Activated naive CD8-positive, alpha-beta T cell treated with anti-CD3 and anti-CD28 coated beads, Interleukin-2, amount 50 U/mL, for 24 hours (primary cell): Measurements from ENCODE around the gene IL20RA.

Source experiments
- ATAC-seq: fragments of 150-1000 bp; cut with Tn5 transposase; one replicate; pipeline ENCODE4 v1.10.0; 2021
- DNase-seq: peaks from one replicate; pipeline ENCODE4 v3.0.0; 2021
- H3K27ac Mint-ChIP-seq: one replicate; pipeline ENCODE4 v1.8.0; 2021; ENCODE audit warnings: mild to moderate bottlenecking, mixed read lengths
- H3K27me3 Mint-ChIP-seq: one replicate; pipeline ENCODE4 v1.8.0; 2021; ENCODE audit warnings: mixed read lengths
- H3K36me3 Mint-ChIP-seq: one replicate; pipeline ENCODE4 v1.8.0; 2021; ENCODE audit warnings: low read depth, mixed read lengths
- H3K4me1 Mint-ChIP-seq: one replicate; pipeline ENCODE4 v1.8.0; 2021; ENCODE audit warnings: mixed read lengths
- H3K4me3 Mint-ChIP-seq: one replicate; pipeline ENCODE4 v1.8.0; 2021; ENCODE audit warnings: mild to moderate bottlenecking, moderate library complexity, mixed read lengths
- H3K9me3 Mint-ChIP-seq: one replicate; pipeline ENCODE4 v1.8.0; 2021; ENCODE audit warnings: mixed read lengths

The IL20RA gene

GRCh38 chr6:137005073-137005472 is 39.7 kb downstream of the IL20RA start:
- H3K4me1 Mint-ChIP-seq, result no peaks in the 10 kb centered on the region
- H3K27ac Mint-ChIP-seq, result no peak overlapping the region
- DNase-seq (no peak), ATAC-seq (no peak)
- H3K9me3 Mint-ChIP-seq, result no peaks in the 10 kb centered on the region
- H3K27me3 Mint-ChIP-seq, result peaks cover 21% of the 10 kb centered on the region
- H3K4me3 Mint-ChIP-seq, result no peak overlapping the region
- H3K36me3 Mint-ChIP-seq, result no peaks in the 10 kb centered on the region

GRCh38 chr6:137002505-137002904 is 42.3 kb downstream of the IL20RA start:
- no peak overlapping the region for H3K27ac Mint-ChIP-seq
- ATAC-seq (no peak), DNase-seq (no peak)
- H3K27me3 Mint-ChIP-seq, result peaks cover 24% of the 10 kb centered on the region
- H3K36me3 Mint-ChIP-seq, result no peaks in the 10 kb centered on the region
- no peaks in the 10 kb centered on the region for H3K9me3 Mint-ChIP-seq
- no peak overlapping the region for H3K4me3 Mint-ChIP-seq
- no peaks in the 10 kb centered on the region for H3K4me1 Mint-ChIP-seq

- Mint-ChIP-seq H3K4me1 (no peaks in the 10 kb centered on the region), H3K27ac (no peak overlapping the region), H3K9me3 (no peaks in the 10 kb centered on the region), H3K4me3 (no peak overlapping the region), H3K27me3 (peaks cover 22% of the 10 kb centered on the region), H3K36me3 (no peaks in the 10 kb centered on the region)
- no peak for ATAC-seq
- no peak for DNase-seq
Observed at GRCh38 chr6:137001977-137002302, 42.8 kb downstream of the IL20RA start.

- Mint-ChIP-seq H3K9me3 (no peaks in the 10 kb centered on the region), H3K27ac (no peak overlapping the region), H3K4me1 (no peaks in the 10 kb centered on the region), H3K36me3 (no peaks in the 10 kb centered on the region), H3K4me3 (no peak overlapping the region), H3K27me3 (peaks cover 25% of the 10 kb centered on the region)
- DNase-seq (no peak), ATAC-seq (no peak)
Observed at GRCh38 chr6:137001299-137001976, 43.3 kb downstream of the IL20RA start.

GRCh38 chr6:137000825-137001224 is 43.9 kb downstream of the IL20RA start:
- H3K4me3 Mint-ChIP-seq, result no peak overlapping the region

GRCh38 chr6:136995521-136995920 is 49.2 kb downstream of the IL20RA start:
- Mint-ChIP-seq H3K27ac (no peak overlapping the region), H3K9me3 (no peaks in the 10 kb centered on the region), H3K4me1 (no peaks in the 10 kb centered on the region), H3K27me3 (peaks cover 59% of the 10 kb centered on the region), H3K36me3 (no peaks in the 10 kb centered on the region), H3K4me3 (no peak overlapping the region)
- ATAC-seq, result no peak
- DNase-seq, result no peak

More at GRCh38 chr6:137000825-137001224, 43.9 kb downstream of the IL20RA start:
- Mint-ChIP-seq H3K9me3 (no peaks in the 10 kb centered on the region), H3K27me3 (peaks cover 29% of the 10 kb centered on the region), H3K27ac (no peak overlapping the region), H3K36me3 (no peaks in the 10 kb centered on the region), H3K4me1 (no peaks in the 10 kb centered on the region)
- ATAC-seq (no peak), DNase-seq (no peak)

- ATAC-seq (no peak), DNase-seq (no peak)
- Mint-ChIP-seq H3K27ac (no peak overlapping the region), H3K27me3 (peaks cover 62% of the 10 kb centered on the region), H3K9me3 (no peaks in the 10 kb centered on the region), H3K36me3 (no peaks in the 10 kb centered on the region), H3K4me1 (peaks cover 3% of the 10 kb centered on the region), H3K4me3 (no peak overlapping the region)
Observed at GRCh38 chr6:136994782-136995181, 50.0 kb downstream of the IL20RA start.

- H3K4me3 Mint-ChIP-seq, result no peak overlapping the region
- no peak overlapping the region for H3K27ac Mint-ChIP-seq
- no peak for DNase-seq
Observed at GRCh38 chr6:136992113-136992512, 52.7 kb downstream of the IL20RA start.

GRCh38 chr6:136991646-136992045 is 53.1 kb downstream of the IL20RA start:
- Mint-ChIP-seq H3K4me3 (no peak overlapping the region), H3K9me3 (no peaks in the 10 kb centered on the region), H3K36me3 (no peaks in the 10 kb centered on the region), H3K4me1 (peaks cover 10% of the 10 kb centered on the region), H3K27ac (no peak overlapping the region), H3K27me3 (peaks cover 73% of the 10 kb centered on the region)
- ATAC-seq, result no peak
- DNase-seq, result no peak

More at GRCh38 chr6:136992113-136992512, 52.7 kb downstream of the IL20RA start:
- H3K27me3 Mint-ChIP-seq, result peaks cover 77% of the 10 kb centered on the region
- no peak for ATAC-seq
- H3K36me3 Mint-ChIP-seq, result no peaks in the 10 kb centered on the region
- peaks cover 10% of the 10 kb centered on the region for H3K4me1 Mint-ChIP-seq
- H3K9me3 Mint-ChIP-seq, result no peaks in the 10 kb centered on the region

GRCh38 chr6:136990754-136991153 is 54.0 kb downstream of the IL20RA start:
- no peak for ATAC-seq
- no peaks in the 10 kb centered on the region for H3K9me3 Mint-ChIP-seq
- no peaks in the 10 kb centered on the region for H3K36me3 Mint-ChIP-seq
- H3K4me1 Mint-ChIP-seq, result peaks cover 10% of the 10 kb centered on the region
- H3K27ac Mint-ChIP-seq, result no peak overlapping the region
- peaks cover 72% of the 10 kb centered on the region for H3K27me3 Mint-ChIP-seq
- DNase-seq, result no peak
- H3K4me3 Mint-ChIP-seq, result no peak overlapping the region

GRCh38 chr6:136990242-136990578 is 54.6 kb downstream of the IL20RA start:
- Mint-ChIP-seq H3K4me1 (peaks cover 10% of the 10 kb centered on the region), H3K27ac (no peak overlapping the region), H3K4me3 (no peak overlapping the region), H3K36me3 (no peaks in the 10 kb centered on the region), H3K27me3 (peaks cover 69% of the 10 kb centered on the region), H3K9me3 (no peaks in the 10 kb centered on the region)
- DNase-seq (no peak), ATAC-seq (no peak)

- H3K27me3 Mint-ChIP-seq, result peaks cover 64% of the 10 kb centered on the region
- H3K27ac Mint-ChIP-seq, result no peak overlapping the region
- DNase-seq (no peak), ATAC-seq (peak; percentile 24)
- no peaks in the 10 kb centered on the region for H3K9me3 Mint-ChIP-seq
- H3K4me1 Mint-ChIP-seq, result peaks cover 10% of the 10 kb centered on the region
- H3K4me3 Mint-ChIP-seq, result no peak overlapping the region
- no peaks in the 10 kb centered on the region for H3K36me3 Mint-ChIP-seq
Observed at GRCh38 chr6:136989571-136990241, 55.1 kb downstream of the IL20RA start.

- no peaks in the 10 kb centered on the region for H3K36me3 Mint-ChIP-seq
- H3K27ac Mint-ChIP-seq, result no peak overlapping the region
- H3K27me3 Mint-ChIP-seq, result peaks cover 54% of the 10 kb centered on the region
- ATAC-seq, result no peak
- H3K4me1 Mint-ChIP-seq, result peaks cover 10% of the 10 kb centered on the region
- no peak overlapping the region for H3K4me3 Mint-ChIP-seq
- H3K9me3 Mint-ChIP-seq, result no peaks in the 10 kb centered on the region
- DNase-seq, result no peak
Observed at GRCh38 chr6:136987526-136987925, 57.2 kb downstream of the IL20RA start.

GRCh38 chr6:136985502-136985901 is 59.3 kb downstream of the IL20RA start:
- H3K36me3 Mint-ChIP-seq, result no peaks in the 10 kb centered on the region
- peaks cover 10% of the 10 kb centered on the region for H3K4me1 Mint-ChIP-seq
- DNase-seq (no peak), ATAC-seq (no peak)
- no peak overlapping the region for H3K27ac Mint-ChIP-seq
- no peaks in the 10 kb centered on the region for H3K9me3 Mint-ChIP-seq
- peaks cover 46% of the 10 kb centered on the region for H3K27me3 Mint-ChIP-seq
- no peak overlapping the region for H3K4me3 Mint-ChIP-seq

- H3K27ac Mint-ChIP-seq, result no peak overlapping the region
- H3K36me3 Mint-ChIP-seq, result no peaks in the 10 kb centered on the region
- H3K4me1 Mint-ChIP-seq, result peaks cover 5% of the 10 kb centered on the region
- peaks cover 43% of the 10 kb centered on the region for H3K27me3 Mint-ChIP-seq
- ATAC-seq (no peak), DNase-seq (no peak)
- no peak overlapping the region for H3K4me3 Mint-ChIP-seq
- H3K9me3 Mint-ChIP-seq, result no peaks in the 10 kb centered on the region
Observed at GRCh38 chr6:136984578-136984977, 60.2 kb downstream of the IL20RA start.
